GM12878 (cell line): ENCODE data around the gene BTBD19. TPM values are rescaled to one million over a fixed set of nuclear protein-coding genes. Genes with fewer than 3 reads are reported as not detected.

Experiments used
- ATF3 ChIP-seq: IDR thresholded peaks from 2 replicates; pipeline ENCODE4 v1.6.1; 2011; ENCODE audit warnings: low read depth, mild to moderate bottlenecking, low read length, moderate library complexity, borderline replicate concordance; ENCODE audit errors: extremely low read depth
- BHLHE40 ChIP-seq, 2 experiments: fragments of 450-650 bp in 1 of 2; IDR thresholded peaks; 2 replicates each; pipeline ENCODE4 v1.6.1; 2011 to 2017; ENCODE audit warnings: low read depth in 2 of 2, borderline replicate concordance in 1 of 2, improper control_type of control experiment in 1 of 2, low read length in 1 of 2, mild to moderate bottlenecking in 1 of 2
- CREB1 ChIP-seq: IDR thresholded peaks from 2 replicates; pipeline ENCODE4 v1.6.1; 2012; ENCODE audit warnings: low read depth, mild to moderate bottlenecking, inconsistent platforms
- ESRRA ChIP-seq: IDR thresholded peaks from 2 replicates; pipeline ENCODE4 v1.6.1; 2012; ENCODE audit warnings: mild to moderate bottlenecking, low read length, improper control_type of control experiment
- ETV6 ChIP-seq, 2 experiments: fragments of 450-650 bp in 1 of 2; IDR thresholded peaks in 1 of 2; conservative IDR thresholded peaks in 1 of 2; 2 replicates each; pipeline ENCODE4 v1.6.1; 2014; ENCODE audit warnings: antibody characterized with exemption in 1 of 2, borderline replicate concordance in 1 of 2, low read depth in 1 of 2, mild to moderate bottlenecking in 1 of 2, moderate library complexity in 1 of 2
- EZH2 ChIP-seq: IDR thresholded peaks from 2 replicates; pipeline ENCODE4 v1.6.1; 2012; ENCODE audit warnings: low read depth, mild to moderate bottlenecking, control low read depth, inconsistent platforms, low read length, borderline replicate concordance; ENCODE audit not compliant: control insufficient read depth
- HDGF ChIP-seq: fragments of 450-650 bp; IDR thresholded peaks from 2 replicates; pipeline ENCODE4 v1.6.1; 2016; ENCODE audit warnings: antibody characterized with exemption
- HSF1 ChIP-seq: fragments of 150-350 bp; IDR thresholded peaks from 2 replicates; pipeline ENCODE4 v1.6.1; 2014; ENCODE audit warnings: mild to moderate bottlenecking, low read depth, low read length
- IKZF1 ChIP-seq: fragments of 450-650 bp; conservative IDR thresholded peaks from 2 replicates; pipeline ENCODE4 v1.6.1; 2017; ENCODE audit warnings: antibody characterized with exemption, mild to moderate bottlenecking
- MXI1 ChIP-seq: fragments of 150-350 bp; IDR thresholded peaks from 2 replicates; pipeline ENCODE4 v1.6.1; 2011; ENCODE audit warnings: low read depth, mild to moderate bottlenecking, inconsistent platforms, low read length, improper control_type of control experiment
- NFYA ChIP-seq: IDR thresholded peaks from 2 replicates; pipeline ENCODE4 v1.6.1; 2011; ENCODE audit warnings: low read depth, mild to moderate bottlenecking, low read length, improper control_type of control experiment, borderline replicate concordance
- PML ChIP-seq: IDR thresholded peaks from 2 replicates; pipeline ENCODE4 v1.6.1; 2012; ENCODE audit warnings: low read length, inconsistent platforms
- POLR2AphosphoS2 ChIP-seq: IDR thresholded peaks from 2 replicates; pipeline ENCODE4 v1.6.1; 2011; ENCODE audit warnings: low read depth, mild to moderate bottlenecking, low read length, improper control_type of control experiment, moderate library complexity
- RAD21 ChIP-seq: IDR thresholded peaks from 2 replicates; pipeline ENCODE4 v1.6.1; 2011; ENCODE audit warnings: mild to moderate bottlenecking, low read depth, low read length, moderate library complexity; ENCODE audit not compliant: insufficient read depth
- RFX5 ChIP-seq: IDR thresholded peaks from 2 replicates; pipeline ENCODE4 v1.6.1; 2011; ENCODE audit warnings: low read depth, low read length, improper control_type of control experiment
- SMAD1 ChIP-seq: fragments of 450-650 bp; IDR thresholded peaks from 2 replicates; pipeline ENCODE4 v1.6.1; 2018; ENCODE audit warnings: mild to moderate bottlenecking, low read depth; ENCODE audit not compliant: partially characterized antibody
- SMC3 ChIP-seq: IDR thresholded peaks from 2 replicates; pipeline ENCODE4 v1.6.1; 2011; ENCODE audit warnings: low read length, improper control_type of control experiment, borderline replicate concordance
- STAT1 ChIP-seq: fragments of 450-650 bp; conservative IDR thresholded peaks from 2 replicates; pipeline ENCODE4 v1.6.1; 2014; ENCODE audit warnings: antibody characterized with exemption, mild to moderate bottlenecking
- SUZ12 ChIP-seq: fragments of 200-600 bp; sonication (generic); IDR thresholded peaks from one replicate; pipeline ENCODE4 v1.6.1; 2018; ENCODE audit warnings: antibody characterized with exemption, mild to moderate bottlenecking; ENCODE audit not compliant: unreplicated experiment
- YY1 ChIP-seq: IDR thresholded peaks from 2 replicates; pipeline ENCODE4 v1.6.1; 2011; ENCODE audit warnings: low read depth, mild to moderate bottlenecking, low read length
- polyA plus RNA-seq, 11 experiments: library from polyadenylated mRNA; depleted of rRNA in 4 of 11; unstranded in 6 of 11; stranded (reverse) in 5 of 11; fragments of >200 nt; fragmentation: Nextera tagmentation in 4 of 11; fragmentation: Illumina TruSeq in 1 of 11; extraction: Ambion mirVana in 4 of 11; extraction: Trizol in 1 of 11; gene quantifications; 1 replicate in 1 of 11; 2 replicates in 10 of 11; pipeline versions ENCODE4 v1.2.1 to v1.2.3, GENCODE V29; 2011 to 2016; ENCODE audit warnings: inconsistent platforms in 2 of 11, missing spikeins in 2 of 11, low read depth in 1 of 11
- total RNA-seq, 4 experiments: library from RNA; depleted of rRNA in 3 of 4; stranded (reverse); fragments of >200 nt in 3 of 4; fragmentation: Illumina TruSeq in 1 of 4; extraction: Trizol in 1 of 4; gene quantifications; 2 replicates each; pipeline versions ENCODE4 v1.2.1 to v1.2.3, GENCODE V29; 2013 to 2021
- TF ChIP-seq, protein P1 (sequence below): fragments of 450-650 bp; IDR thresholded peaks from 2 replicates; pipeline ENCODE4 v1.6.1; 2017; ENCODE audit warnings: mild to moderate bottlenecking, moderate library complexity

The BTBD19 gene
- total and polyA plus RNA-seq, 10 of the 15 experiments (the other 5 are each of a cell fraction or from before 2014, with no cell fraction given) = 0.13 to 2.7 (median 0.42) TPM

- TF ChIP-seq BHLHE40 (IDR thresholded peaks at IDR 0.05; ENCODE audit: borderline replicate concordance in 1 of 2, low read depth in 2 of 2, low read length in 1 of 2) (peak; percentile 16 to 37; a peak in 1 of 4 replicates), EZH2 (no peak), ATF3 (no peak), YY1 (peak; percentile 68), HDGF (peak; percentile 37; the same call in 1 of the 2 replicates), ESRRA (no peak), ETV6 (conservative IDR thresholded peaks at IDR 0.05 in 1 of 2, IDR thresholded peaks at IDR 0.05 in 1 of 2; ENCODE audit: borderline replicate concordance in 1 of 2, low read depth in 1 of 2) (peak in 1 of 2 experiments; percentile 71; a peak in 1 of 4 replicates), STAT1 (no peak), CREB1 (no peak), SMAD1 (no peak), HSF1 (no peak), RAD21 (peak; percentile 9; the same call in 1 of the 2 replicates), SUZ12 (no peak), MXI1 (no peak), IKZF1 (peak; percentile 61), PML (no peak), POLR2AphosphoS2 (0 out of 2 replicates have a peak, but pooled peaks have one; percentile 20), NFYA (no peak), SMC3 (0 out of 2 replicates have a peak, but pooled peaks have one; percentile 20), RFX5 (no peak)
- TF ChIP-seq, protein P1, sequence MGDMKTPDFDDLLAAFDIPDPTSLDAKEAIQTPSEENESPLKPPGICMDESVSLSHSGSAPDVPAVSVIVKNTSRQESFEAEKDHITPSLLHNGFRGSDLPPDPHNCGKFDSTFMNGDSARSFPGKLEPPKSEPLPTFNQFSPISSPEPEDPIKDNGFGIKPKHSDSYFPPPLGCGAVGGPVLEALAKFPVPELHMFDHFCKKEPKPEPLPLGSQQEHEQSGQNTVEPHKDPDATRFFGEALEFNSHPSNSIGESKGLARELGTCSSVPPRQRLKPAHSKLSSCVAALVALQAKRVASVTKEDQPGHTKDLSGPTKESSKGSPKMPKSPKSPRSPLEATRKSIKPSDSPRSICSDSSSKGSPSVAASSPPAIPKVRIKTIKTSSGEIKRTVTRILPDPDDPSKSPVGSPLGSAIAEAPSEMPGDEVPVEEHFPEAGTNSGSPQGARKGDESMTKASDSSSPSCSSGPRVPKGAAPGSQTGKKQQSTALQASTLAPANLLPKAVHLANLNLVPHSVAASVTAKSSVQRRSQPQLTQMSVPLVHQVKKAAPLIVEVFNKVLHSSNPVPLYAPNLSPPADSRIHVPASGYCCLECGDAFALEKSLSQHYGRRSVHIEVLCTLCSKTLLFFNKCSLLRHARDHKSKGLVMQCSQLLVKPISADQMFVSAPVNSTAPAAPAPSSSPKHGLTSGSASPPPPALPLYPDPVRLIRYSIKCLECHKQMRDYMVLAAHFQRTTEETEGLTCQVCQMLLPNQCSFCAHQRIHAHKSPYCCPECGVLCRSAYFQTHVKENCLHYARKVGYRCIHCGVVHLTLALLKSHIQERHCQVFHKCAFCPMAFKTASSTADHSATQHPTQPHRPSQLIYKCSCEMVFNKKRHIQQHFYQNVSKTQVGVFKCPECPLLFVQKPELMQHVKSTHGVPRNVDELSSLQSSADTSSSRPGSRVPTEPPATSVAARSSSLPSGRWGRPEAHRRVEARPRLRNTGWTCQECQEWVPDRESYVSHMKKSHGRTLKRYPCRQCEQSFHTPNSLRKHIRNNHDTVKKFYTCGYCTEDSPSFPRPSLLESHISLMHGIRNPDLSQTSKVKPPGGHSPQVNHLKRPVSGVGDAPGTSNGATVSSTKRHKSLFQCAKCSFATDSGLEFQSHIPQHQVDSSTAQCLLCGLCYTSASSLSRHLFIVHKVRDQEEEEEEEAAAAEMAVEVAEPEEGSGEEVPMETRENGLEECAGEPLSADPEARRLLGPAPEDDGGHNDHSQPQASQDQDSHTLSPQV = no peak
Measured at GRCh38 chr1:44808938-44809917, 905 bp downstream of the BTBD19 start (continued).
